Liver (tissue), 3 donors: Measurements from ENCODE around the gene SEMA4B.

Experiments used
- ATF3 ChIP-seq: IDR thresholded peaks from 2 replicates; pipeline ENCODE4 v1.6.1; 2016; ENCODE audit warnings: antibody characterized with exemption
- CTCF ChIP-seq: fragments of 150-350 bp; IDR thresholded peaks from 2 replicates; pipeline ENCODE4 v1.5.1; 2017; ENCODE audit warnings: improper control_type of control experiment, low read depth, low read length; ENCODE audit not compliant: missing input control
- FOXA1 ChIP-seq: IDR thresholded peaks from 2 replicates; pipeline ENCODE4 v1.6.1; 2016; ENCODE audit warnings: antibody characterized with exemption
- GABPA ChIP-seq, 2 donors: IDR thresholded peaks in 1 of 2; conservative IDR thresholded peaks in 1 of 2; 2 replicates each; pipeline ENCODE4 v1.6.1; 2016; ENCODE audit warnings: antibody characterized with exemption in 2 of 2, mild to moderate bottlenecking in 1 of 2, moderate library complexity in 1 of 2
- HNF4A ChIP-seq, 2 donors: conservative IDR thresholded peaks; 2 replicates each; pipeline ENCODE4 v1.6.1; 2016; ENCODE audit warnings: antibody characterized with exemption in 2 of 2, mild to moderate bottlenecking in 2 of 2
- JUND ChIP-seq, 2 donors: IDR thresholded peaks; 2 replicates each; pipeline ENCODE4 v1.6.1; 2016; ENCODE audit warnings: antibody characterized with exemption in 2 of 2
- MAX ChIP-seq: IDR thresholded peaks from 2 replicates; pipeline ENCODE4 v1.6.1; 2016; ENCODE audit warnings: antibody characterized with exemption
- RAD21 ChIP-seq, 2 donors: IDR thresholded peaks; 2 replicates each; pipeline ENCODE4 v1.6.1; 2016; ENCODE audit warnings: antibody characterized with exemption in 2 of 2, mild to moderate bottlenecking in 2 of 2
- RXRA ChIP-seq, 2 donors: IDR thresholded peaks; 2 replicates each; pipeline ENCODE4 v1.6.1; 2017 to 2018; ENCODE audit warnings: antibody characterized with exemption in 2 of 2, mild to moderate bottlenecking in 1 of 2
- TF ChIP-seq, protein P1 (sequence below): IDR thresholded peaks from 2 replicates; pipeline ENCODE4 v1.6.1; 2016; ENCODE audit warnings: antibody characterized with exemption
- TF ChIP-seq, protein P2 (sequence below): IDR thresholded peaks from 2 replicates; pipeline ENCODE4 v1.6.1; 2016; ENCODE audit warnings: antibody characterized with exemption, mild to moderate bottlenecking
- donor health status: healthy.
- donor health status: healthy.

DNA sequence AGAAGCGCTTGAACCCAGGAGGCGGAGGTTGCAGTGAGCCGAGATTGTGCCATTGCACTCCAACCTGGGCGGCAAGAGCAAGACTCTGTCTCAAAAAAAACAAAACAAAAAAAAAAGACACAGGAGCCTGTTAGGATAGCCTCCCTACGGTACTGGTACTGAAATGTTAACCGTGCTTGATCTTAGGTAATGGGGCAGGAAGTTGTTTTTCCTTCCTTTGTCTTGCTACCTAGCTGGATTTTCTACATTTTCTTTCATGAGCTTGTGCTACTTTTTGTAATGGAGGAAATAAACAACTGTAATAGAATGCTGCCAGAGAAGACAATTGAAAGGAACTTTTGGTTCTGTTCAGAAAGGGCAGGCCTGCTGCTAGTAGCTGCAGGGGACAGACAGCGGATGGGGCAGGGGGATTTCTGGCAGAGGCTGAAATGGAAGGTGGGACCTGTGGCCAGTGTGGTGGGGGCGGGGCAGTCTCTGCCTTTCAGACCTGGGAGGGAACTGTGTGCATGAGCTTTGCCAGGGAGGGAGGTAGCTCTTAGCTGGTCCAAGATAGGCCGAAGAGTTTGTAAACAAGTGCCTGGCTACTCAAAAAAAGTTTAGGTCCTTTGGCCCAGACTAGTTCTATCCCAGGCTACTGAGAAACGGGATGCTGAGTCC lies 49.0 kb upstream of the SEMA4B start:
- TF ChIP-seq CTCF (no peak), RAD21 (IDR thresholded peaks at IDR 0.05) (no peak), MAX (no peak), ATF3 (no peak), JUND (IDR thresholded peaks at IDR 0.05) (no peak), FOXA1 (no peak), RXRA (IDR thresholded peaks at IDR 0.05) (peak; percentile 21 to 26), HNF4A (conservative IDR thresholded peaks at IDR 0.05) (peak; percentile 28 to 35), GABPA (IDR thresholded peaks at IDR 0.05 in 1 of 2, conservative IDR thresholded peaks at IDR 0.05 in 1 of 2) (no peak)
- TF ChIP-seq, protein P1, sequence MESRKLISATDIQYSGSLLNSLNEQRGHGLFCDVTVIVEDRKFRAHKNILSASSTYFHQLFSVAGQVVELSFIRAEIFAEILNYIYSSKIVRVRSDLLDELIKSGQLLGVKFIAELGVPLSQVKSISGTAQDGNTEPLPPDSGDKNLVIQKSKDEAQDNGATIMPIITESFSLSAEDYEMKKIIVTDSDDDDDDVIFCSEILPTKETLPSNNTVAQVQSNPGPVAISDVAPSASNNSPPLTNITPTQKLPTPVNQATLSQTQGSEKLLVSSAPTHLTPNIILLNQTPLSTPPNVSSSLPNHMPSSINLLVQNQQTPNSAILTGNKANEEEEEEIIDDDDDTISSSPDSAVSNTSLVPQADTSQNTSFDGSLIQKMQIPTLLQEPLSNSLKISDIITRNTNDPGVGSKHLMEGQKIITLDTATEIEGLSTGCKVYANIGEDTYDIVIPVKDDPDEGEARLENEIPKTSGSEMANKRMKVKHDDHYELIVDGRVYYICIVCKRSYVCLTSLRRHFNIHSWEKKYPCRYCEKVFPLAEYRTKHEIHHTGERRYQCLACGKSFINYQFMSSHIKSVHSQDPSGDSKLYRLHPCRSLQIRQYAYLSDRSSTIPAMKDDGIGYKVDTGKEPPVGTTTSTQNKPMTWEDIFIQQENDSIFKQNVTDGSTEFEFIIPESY, result no peak
- TF ChIP-seq, protein P2, sequence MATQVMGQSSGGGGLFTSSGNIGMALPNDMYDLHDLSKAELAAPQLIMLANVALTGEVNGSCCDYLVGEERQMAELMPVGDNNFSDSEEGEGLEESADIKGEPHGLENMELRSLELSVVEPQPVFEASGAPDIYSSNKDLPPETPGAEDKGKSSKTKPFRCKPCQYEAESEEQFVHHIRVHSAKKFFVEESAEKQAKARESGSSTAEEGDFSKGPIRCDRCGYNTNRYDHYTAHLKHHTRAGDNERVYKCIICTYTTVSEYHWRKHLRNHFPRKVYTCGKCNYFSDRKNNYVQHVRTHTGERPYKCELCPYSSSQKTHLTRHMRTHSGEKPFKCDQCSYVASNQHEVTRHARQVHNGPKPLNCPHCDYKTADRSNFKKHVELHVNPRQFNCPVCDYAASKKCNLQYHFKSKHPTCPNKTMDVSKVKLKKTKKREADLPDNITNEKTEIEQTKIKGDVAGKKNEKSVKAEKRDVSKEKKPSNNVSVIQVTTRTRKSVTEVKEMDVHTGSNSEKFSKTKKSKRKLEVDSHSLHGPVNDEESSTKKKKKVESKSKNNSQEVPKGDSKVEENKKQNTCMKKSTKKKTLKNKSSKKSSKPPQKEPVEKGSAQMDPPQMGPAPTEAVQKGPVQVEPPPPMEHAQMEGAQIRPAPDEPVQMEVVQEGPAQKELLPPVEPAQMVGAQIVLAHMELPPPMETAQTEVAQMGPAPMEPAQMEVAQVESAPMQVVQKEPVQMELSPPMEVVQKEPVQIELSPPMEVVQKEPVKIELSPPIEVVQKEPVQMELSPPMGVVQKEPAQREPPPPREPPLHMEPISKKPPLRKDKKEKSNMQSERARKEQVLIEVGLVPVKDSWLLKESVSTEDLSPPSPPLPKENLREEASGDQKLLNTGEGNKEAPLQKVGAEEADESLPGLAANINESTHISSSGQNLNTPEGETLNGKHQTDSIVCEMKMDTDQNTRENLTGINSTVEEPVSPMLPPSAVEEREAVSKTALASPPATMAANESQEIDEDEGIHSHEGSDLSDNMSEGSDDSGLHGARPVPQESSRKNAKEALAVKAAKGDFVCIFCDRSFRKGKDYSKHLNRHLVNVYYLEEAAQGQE, result no peak
